22Rv1 (cell line): ENCODE results near the gene ZNF385C.

ENCODE experiments used
- H3K27ac ChIP-seq: fragments of 450-650 bp; 2 replicates; pipeline ENCODE4 v1.5.1; 2017
- ZFX ChIP-seq: fragments of 450-650 bp; IDR thresholded peaks from 2 replicates; pipeline ENCODE4 v1.6.1; 2017; ENCODE audit warnings: antibody characterized with exemption, borderline replicate concordance
- TF ChIP-seq, protein P1 (sequence below): fragments of 450-650 bp; IDR thresholded peaks from 2 replicates; pipeline ENCODE4 v1.5.1; 2017; ENCODE audit warnings: mild to moderate bottlenecking

ZNF385C gene

DNA sequence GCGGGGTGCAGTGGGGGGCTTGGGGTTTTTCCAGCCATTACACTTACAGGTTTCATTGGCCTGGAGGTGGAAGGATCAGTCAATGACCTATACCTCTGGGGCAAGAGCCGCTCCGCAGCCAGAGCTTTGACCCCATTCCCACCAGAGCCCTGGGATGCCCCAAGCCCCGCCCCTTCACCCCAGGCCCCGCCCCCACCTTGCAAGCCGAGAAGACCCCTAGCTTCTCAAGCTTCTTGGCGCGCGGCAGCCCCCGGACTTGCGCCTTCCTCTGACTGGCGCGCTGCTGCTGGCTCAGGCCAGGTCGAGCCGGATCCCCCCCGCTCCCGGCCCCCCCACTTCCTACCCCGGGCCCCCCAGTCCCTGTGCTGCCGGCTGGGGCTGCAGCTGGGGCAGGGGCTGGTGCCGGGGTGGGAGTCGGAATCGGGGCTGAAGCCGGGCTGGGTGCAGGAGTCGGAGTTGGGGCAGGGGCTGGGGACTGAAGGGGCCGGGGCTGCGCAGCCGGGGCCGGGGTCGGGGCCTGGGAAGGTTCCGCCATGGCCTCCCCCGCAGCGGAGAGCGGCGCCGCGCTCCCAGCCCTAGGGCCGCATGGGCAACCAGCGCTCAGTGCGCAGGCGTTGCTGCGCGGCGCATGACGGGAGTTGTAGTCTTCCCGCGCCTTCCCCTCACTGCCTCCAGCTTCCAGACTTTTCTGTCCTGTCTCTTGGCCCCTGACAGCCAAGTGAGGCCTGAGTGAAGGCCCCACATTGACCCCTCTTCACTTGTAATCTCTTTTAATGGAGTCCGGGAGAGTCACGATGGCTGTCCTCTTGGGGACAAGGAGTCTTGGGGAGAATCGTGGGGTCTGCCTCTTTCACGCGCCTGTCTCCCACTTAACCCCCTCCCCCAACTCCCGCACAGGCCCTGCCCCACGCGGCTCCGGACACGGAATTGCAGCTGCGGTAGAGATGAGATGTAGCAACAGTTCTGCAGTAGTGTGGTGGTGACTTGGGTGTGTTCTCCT, 22.8 kb upstream of the ZNF385C start, which contains the start of gene KAT2A:
Gene KAT2A (minus strand): TSS at position 598 of the 1,000 bp plus-strand sequence. CDS start 63 bp downstream, at position 535.
- H3K27ac ChIP-seq, result peak within 1 kb of the TSS; percentile 77
- TF ChIP-seq, protein P1, sequence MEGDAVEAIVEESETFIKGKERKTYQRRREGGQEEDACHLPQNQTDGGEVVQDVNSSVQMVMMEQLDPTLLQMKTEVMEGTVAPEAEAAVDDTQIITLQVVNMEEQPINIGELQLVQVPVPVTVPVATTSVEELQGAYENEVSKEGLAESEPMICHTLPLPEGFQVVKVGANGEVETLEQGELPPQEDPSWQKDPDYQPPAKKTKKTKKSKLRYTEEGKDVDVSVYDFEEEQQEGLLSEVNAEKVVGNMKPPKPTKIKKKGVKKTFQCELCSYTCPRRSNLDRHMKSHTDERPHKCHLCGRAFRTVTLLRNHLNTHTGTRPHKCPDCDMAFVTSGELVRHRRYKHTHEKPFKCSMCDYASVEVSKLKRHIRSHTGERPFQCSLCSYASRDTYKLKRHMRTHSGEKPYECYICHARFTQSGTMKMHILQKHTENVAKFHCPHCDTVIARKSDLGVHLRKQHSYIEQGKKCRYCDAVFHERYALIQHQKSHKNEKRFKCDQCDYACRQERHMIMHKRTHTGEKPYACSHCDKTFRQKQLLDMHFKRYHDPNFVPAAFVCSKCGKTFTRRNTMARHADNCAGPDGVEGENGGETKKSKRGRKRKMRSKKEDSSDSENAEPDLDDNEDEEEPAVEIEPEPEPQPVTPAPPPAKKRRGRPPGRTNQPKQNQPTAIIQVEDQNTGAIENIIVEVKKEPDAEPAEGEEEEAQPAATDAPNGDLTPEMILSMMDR, result no peak
- no peak for TF ChIP-seq ZFX

DNA sequence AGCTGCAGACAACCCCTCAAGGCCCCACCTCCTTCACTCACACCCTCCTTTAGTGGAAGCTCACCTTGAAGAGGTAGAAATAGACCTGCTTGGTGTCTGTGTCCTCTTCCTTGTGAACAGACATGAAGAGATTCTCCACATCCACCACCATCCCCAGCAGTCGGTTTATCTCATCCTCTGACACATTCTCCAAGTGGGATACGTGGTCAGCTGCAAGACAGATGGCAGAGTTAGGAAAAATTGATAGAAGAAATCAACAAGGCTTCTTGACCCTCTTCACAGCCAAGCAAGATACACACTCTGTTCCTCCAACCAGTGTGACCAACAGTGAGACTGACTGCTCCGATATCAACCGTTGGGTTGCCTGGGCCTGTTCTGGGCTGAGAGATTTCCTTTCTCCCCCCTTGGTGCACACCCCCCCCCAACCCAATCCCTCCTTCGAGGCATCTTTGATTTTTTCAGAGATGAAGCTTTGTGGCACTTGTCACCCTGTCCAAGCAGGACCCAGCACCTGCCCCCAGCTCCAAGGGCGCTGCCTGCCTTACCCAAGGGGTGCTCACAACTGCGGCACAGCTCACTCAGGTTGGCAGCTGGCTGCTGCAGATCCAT, 22.0 kb upstream of the ZNF385C start:
- peak overlapping the region; percentile 77 for H3K27ac ChIP-seq
- TF ChIP-seq, protein P1, result no peak
- no peak for TF ChIP-seq ZFX

DNA sequence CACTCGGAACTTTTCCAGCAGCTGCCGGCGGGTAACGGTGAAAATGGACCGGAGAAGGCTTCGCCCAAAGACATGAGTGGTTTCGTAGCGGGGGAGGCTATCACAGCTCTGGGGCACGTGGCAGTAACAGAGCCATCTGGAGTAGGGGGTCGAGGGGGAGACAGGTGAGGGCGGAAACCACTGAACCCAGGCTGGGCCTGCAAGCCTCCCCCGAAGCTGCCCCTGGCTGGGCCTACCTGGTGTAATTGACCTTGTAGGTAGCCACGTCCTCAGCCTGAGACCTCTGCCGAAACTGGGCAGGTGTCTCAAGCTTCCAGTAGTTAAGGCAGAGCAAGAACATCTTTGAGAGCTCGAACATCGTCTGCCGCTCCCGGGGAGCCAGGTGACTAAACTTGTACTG, 21.0 kb upstream of the ZNF385C start:
- TF ChIP-seq, protein P1, result no peak
- no peak for TF ChIP-seq ZFX
- peak overlapping the region; percentile 77 for H3K27ac ChIP-seq

DNA sequence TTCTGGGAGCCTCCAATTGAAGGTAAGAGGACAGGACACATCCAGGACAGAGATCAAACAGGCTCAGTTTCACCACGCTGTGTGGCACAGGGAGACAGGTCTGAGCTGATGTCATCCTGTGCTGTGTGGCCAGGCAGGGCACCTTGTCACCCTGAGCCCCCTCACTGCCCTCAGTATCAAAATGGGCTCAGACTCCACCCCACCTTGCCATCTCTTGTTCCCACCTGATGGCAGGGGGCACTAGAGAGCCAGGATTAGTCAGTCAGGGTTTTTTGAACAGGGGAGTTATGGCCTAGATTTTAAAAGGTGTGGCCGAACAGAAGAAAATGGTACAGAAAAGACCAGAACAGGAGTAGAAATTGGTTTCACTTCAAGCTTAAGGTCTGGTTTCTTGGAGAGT, 20.3 kb upstream of the ZNF385C start:
- TF ChIP-seq ZFX, result no peak
- TF ChIP-seq, protein P1, result peak; percentile 59
- peak overlapping the region; percentile 77 for H3K27ac ChIP-seq

DNA sequence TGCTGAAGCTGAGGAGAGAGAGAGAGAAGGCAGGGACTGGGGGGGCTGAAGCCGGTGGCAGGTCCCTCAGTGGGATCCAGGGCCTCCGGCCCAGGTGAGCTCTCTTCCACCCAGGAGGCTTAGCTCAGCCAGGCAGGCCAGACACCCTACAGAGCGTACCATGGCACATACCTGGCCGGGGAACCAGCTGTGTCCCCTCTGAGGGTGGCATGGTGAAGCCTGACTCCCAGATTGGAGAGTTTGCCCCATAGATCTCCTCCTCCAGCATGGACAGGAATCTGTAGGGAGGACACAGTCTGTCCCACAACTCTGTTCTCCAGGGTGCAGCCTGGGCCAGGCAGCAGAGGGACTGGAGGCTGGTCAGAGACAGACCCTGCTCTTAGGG, 19.8 kb upstream of the ZNF385C start:
- peak overlapping the region; percentile 77 for H3K27ac ChIP-seq
- no peak for TF ChIP-seq ZFX
- TF ChIP-seq, protein P1, result no peak

DNA sequence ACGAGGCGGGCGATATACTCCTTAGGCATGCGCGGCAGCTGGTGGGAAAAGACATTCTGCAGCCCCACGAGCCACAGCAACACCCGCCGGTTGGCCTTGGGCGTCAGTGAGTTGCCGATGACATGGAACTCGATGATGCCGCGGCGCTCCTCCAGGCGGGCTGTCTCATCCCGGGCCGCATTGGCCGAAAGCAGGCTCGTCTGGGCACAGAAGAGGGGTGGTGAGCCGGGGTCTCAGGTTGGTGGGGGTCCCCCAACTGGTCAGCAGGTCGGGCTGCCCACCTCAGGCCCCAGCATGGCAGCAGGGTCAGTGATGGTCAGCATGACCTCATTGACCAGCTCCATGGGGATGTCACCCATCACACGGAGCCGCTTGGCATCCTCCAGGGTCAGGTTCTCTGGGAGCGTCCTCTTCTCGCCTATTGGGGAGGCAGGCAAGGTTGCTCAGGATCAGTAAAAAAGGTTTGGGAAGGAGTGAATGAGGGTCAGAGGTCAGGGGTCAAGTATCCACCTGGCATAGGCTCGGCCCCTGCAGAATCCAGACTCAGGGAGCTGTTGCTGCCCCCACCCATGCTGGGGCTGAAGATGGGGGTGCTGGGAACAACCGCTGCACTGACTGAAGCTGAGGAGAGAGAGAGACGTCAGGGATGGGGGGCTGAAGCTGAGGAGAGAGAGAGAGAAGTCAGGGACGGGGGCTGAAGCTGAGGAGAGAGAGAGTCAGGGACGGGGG, 19.3 kb upstream of the ZNF385C start:
- H3K27ac ChIP-seq, result peak overlapping the region; percentile 77
- TF ChIP-seq, protein P1, result no peak
- no peak for TF ChIP-seq ZFX
